NCI-H1417 treated with DMSO at 0.1 percent for 48 hours (cell line): ENCODE data around the gene USP31.

ENCODE experiments used
- DNase-seq: peaks from one replicate; lab custom pipeline; 2025; lab: John Stamatoyannopoulos, UW

Gene USP31, protein sequence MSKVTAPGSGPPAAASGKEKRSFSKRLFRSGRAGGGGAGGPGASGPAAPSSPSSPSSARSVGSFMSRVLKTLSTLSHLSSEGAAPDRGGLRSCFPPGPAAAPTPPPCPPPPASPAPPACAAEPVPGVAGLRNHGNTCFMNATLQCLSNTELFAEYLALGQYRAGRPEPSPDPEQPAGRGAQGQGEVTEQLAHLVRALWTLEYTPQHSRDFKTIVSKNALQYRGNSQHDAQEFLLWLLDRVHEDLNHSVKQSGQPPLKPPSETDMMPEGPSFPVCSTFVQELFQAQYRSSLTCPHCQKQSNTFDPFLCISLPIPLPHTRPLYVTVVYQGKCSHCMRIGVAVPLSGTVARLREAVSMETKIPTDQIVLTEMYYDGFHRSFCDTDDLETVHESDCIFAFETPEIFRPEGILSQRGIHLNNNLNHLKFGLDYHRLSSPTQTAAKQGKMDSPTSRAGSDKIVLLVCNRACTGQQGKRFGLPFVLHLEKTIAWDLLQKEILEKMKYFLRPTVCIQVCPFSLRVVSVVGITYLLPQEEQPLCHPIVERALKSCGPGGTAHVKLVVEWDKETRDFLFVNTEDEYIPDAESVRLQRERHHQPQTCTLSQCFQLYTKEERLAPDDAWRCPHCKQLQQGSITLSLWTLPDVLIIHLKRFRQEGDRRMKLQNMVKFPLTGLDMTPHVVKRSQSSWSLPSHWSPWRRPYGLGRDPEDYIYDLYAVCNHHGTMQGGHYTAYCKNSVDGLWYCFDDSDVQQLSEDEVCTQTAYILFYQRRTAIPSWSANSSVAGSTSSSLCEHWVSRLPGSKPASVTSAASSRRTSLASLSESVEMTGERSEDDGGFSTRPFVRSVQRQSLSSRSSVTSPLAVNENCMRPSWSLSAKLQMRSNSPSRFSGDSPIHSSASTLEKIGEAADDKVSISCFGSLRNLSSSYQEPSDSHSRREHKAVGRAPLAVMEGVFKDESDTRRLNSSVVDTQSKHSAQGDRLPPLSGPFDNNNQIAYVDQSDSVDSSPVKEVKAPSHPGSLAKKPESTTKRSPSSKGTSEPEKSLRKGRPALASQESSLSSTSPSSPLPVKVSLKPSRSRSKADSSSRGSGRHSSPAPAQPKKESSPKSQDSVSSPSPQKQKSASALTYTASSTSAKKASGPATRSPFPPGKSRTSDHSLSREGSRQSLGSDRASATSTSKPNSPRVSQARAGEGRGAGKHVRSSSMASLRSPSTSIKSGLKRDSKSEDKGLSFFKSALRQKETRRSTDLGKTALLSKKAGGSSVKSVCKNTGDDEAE (N-terminal part only)

DNA sequence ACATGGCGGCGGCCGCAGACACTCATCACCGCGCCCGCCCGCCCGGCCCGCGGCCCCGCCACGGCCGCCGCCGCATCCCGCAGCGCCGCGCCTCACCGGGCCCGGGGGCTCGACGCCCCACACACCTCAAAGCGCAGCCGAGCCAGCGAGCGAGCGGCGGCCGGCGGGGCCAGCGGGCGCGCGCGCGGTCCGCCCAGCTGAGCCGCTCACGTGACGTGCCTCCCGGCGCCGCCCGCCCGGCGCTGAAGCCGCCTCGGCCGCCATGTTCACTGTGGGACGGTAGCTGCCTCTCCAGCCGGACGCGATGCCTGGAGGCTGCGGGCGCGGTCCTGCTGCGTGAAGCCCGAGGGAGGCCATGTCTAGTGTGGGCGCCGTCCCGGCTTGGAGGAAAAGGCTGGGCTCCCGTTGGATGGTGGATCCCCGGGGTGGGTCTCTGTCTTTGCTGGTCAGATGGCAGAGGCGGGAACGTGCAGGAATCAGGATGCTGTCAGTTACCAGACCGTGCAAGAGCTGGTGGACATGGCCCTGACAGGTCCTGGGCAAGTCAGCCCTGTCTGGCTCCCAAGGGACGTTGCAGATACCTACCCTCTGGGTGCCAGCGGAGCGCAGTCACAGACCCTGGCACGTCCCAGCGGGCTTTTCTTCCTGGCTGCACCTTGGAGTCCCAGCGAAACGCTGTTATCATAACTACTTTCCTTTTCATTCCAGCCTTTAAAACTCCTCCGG is at the start of gene USP31:
USP31 (minus strand) TSS at position 186 of the 726 bp plus-strand sequence; CDS start at position 4, 182 bp downstream.
- DNase-seq = peak; percentile 77

DNA sequence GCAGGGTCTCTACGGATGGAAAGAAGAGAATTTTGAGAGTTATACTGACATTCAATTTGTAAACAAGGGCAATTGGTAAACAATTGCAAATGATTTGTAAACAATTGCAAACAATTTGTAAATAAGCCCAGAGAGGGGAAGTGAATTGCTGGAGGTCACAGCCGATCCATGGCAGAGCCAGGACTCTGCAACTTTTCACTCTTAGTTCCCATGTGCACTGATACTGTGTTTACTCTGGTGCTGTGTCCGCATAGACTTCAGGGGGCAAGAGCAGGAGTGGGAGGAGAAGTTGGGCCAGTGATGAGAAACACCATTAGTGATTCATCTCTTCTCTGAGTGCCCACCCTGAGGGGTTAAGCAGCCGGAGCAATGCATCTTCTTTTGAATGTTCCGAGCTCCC is 47.3 kb upstream of the USP31 start:
- DNase-seq = no peak

DNA sequence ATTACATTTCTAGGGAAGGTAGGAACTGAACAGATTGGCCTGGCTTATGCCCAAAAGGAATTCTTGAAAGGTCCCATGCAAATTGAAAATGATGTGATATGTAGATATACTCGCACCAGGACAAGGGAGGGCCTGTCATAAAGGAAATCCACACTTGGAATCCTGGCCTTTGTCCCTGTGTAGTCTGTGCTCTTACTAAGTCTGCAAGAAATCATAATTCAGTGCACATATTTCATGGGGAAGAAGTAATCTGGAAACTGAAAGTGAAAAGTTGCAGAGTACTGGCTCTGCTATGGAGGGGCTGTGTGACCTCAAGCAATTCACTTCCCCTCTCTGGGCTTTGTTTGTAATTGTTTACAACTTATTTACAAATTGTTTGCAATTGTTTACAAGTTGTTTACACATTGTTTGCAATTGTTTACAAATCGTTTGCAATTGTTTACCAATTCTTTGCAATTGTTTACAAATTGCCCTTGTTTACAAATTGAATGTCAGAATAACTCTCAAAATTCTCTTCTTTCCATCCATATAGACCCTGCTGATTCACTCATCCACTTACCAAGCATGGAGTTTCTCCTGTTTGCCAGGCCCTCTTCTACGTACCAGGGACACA is 46.2 kb upstream of the USP31 start:
- no peak for DNase-seq

DNA sequence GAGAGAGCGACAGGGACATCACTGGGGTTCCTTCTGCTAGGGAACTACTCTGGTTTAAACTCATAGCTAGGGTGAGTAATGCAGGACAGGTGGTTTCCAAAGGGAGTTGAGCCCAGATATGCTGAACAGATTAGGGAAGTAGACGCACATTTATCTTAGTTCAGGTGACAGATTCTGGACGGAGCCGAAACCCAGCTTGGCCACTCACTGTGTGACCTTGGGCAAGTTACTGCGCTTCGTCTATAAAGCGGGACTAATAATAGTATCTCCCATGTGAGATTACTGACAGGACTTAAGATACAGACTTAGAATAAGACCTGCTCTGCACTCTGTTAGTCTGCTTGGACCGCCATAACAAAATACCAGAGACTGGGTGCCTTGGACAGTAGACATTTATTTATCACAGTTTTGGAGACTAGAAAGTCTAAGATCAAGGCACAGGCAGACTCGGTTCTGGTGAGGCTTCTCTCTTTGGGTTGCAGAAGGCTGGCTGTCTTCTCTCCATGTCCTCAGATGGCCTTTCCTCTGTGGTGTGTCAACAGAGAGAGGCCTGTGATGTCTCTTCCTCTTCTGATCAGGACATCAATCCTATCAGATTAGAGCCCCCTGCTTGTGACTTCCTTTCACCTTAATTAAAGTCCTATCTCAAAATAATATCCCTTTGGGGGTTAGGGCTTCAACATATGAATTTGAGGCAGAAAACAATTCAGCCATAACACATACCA is 45.4 kb upstream of the USP31 start:
- DNase-seq = no peak

DNA sequence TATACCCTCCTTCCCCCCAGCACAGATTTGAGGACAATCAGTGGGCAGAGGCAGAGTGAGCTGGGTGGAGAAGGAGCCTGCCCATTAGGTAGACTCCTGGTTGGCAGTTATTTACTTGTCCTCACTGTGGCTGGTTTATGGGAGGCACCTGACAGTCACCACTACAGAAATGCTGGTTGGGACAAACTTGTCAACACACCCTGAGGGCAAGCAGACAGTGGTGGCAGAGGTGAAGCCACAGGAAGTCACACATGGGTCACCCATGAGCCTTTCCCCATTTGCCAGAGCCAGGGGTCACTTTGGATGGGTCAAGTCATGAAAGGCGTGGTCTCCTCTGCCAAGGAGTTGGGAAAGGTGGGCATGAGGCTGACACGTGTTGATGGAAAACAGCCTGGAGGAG is 39.7 kb upstream of the USP31 start:
- DNase-seq = no peak

DNA sequence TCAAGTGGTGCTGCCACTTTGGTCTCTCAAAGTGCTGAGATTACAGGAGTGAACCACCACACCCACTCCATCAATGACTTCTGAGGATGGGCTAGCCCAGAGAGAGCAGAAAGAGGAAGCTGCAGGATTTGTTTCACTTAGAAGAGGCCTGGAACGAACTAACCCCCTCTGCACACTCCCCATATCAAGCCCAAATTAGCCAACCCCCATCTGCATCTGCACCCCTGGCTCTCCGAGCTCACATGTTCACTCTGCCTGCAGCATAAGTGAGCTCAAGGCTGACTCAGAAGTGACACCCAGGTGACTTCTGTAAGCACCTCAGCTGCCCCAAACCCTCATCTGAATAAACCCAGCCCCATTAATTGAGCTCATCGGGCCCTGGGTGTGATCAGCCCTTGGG is 38.1 kb upstream of the USP31 start:
- no peak for DNase-seq

DNA sequence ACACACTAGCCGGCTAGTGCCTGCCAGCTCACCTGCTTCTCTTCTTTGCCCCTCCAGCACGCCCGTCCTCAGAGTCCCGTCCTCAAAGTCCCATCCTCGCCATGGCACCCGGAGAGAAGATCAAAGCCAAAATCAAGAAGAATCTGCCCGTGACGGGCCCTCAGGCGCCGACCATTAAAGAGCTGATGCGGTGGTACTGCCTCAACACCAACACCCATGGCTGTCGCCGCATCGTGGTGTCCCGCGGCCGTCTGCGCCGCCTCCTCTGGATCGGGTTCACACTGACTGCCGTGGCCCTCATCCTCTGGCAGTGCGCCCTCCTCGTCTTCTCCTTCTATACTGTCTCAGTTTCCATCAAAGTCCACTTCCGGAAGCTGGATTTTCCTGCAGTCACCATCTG is 36.9 kb upstream of the USP31 start:
- no peak for DNase-seq

DNA sequence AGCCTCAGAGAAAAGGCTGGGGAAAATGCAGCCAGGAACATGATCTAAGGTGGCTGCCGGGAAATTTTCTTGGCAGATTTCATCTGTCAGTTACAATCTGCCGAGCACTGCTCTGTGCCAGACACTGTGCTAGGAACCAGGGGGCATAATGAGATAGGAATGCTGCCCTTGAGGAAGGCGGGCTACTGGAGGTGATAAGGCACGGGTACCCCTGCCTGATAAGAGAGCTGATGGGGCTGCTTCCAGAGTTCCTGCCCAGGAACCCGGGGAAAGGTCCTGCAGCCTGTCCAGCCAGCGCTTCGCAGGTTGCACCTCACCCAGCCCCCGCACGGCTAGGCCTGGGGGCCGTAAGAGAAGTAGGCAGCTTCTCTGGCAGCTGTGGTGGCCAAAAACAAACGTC is 36.4 kb upstream of the USP31 start:
- no peak for DNase-seq

DNA sequence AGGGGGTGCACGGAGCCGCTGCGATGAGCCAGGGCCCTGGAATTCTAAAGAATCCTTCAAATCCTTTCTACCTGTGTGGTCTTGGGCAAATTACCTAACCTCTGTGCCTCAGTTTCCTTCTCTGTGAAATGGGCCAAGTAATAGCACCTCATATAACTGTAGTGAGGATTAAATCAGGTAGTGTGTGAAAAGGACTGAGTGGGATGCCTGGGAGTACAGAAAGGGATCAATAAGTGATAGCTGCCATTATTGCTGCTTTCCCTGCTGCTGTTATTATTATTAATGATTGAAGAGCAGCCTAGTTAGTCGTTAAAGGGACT is 34.3 kb upstream of the USP31 start:
- DNase-seq = no peak

DNA sequence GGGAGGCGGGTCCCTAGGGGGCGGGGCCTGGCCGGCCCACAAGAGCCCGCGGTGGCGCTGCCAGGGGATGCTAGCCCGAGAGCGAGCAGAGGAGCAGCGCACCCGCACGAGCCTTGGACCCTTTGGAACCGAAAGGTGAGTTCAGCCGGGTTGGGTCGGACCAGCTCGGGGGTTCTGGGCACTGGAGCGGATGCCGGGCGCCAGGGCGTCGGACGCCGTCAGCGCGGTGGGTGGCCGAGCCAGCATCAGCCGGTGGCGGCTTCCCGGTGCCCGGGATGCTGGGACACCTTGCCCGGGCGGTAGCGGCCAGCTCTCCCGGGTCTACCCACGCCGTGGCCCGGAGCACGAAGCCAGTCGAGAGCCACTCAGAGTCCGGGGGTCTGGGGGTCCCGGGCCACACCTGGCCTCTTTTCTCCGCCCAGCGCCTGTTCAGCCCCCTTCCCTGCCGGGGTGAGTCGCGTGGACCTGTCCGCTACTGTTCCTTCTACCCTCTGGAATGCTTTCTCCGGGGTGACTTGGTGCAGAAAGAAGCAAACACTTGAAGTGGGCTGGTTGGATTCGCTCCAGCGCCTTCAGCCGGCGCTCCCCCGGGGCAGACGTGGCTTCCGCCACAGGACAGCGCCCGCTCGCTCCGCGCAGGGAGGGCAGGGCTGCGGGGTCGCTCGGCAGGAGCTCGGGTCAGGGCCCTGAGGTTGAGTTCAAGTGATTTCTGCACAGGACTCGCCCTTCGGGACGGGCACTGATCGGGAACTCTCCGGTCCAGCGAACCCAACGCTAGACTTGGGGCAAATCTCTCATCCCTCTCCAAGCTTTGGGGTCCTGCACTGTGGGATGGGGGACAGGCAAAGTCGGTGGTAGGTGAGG is 33.7 kb upstream of the USP31 start, which contains the start of gene SCNN1G:
SCNN1G (plus strand) TSS at position 67 of the 864 bp plus-strand sequence. CDS start 3,527 bp downstream, outside the sequence.
- peak; percentile 26 for DNase-seq

DNA sequence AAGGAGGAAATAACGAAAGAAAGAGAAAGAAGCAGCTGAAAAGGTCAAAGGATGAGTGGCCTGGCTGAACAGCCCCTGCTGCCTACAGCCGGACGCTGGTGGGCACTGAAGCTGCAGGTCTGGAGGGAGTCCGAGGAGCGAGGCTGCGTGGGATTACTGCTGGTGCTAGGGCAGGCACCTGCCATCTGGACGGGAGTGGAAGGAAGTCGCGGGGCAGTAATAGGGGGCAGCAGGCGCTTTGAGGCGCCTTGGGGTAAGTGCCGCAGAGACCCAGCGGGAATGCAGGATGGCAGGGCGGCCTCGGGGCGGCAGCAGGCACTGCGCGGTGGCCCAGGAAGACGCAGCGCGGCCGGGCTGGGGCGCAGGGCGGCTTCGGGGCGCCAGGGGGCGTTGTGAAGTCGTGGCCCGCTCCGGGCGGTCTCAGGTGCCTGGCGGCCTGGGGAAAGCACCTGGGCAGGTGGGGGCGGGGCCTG is 33.0 kb upstream of the USP31 start:
- DNase-seq = peak; percentile 30

DNA sequence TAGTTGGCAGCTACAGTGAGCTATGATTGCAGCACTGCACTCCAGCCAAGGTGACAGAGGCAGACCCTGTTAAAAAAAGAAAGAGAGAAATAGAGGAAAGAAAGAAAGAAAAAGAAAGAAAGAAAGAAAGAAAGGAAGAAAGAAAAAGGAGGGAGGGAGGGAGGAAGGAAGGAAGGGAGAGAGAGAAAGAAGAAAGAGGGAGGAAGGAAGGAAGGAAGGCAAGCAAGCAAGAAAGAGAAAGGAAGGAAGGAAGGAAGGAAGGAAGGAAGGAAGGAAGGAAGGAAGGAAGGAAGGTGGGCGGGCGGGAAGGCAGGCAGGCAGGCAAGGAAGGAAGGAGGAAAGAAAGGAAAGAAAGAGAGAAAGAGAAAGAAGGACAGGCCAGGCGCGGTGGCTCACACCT is 32.3 kb upstream of the USP31 start:
- DNase-seq = no peak

DNA sequence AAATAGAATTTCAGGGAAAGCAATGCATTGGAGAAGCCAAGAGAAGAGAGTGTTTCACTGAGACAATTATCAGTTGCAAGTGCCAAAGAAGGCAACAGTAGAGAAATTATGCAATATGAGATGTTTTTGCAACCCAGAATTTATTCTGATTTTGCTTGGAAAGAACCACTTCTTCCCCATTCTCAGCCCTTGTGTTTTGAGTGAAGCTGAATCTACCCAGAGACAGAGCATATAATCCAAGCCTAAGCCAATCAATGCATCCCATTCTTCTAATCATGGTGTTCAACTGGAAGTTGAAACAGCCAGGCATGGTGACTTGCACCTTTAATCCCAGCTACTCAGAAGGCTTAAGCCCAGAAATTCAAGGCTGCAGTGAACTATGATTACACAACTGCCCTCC is 26.4 kb upstream of the USP31 start:
- no peak for DNase-seq

DNA sequence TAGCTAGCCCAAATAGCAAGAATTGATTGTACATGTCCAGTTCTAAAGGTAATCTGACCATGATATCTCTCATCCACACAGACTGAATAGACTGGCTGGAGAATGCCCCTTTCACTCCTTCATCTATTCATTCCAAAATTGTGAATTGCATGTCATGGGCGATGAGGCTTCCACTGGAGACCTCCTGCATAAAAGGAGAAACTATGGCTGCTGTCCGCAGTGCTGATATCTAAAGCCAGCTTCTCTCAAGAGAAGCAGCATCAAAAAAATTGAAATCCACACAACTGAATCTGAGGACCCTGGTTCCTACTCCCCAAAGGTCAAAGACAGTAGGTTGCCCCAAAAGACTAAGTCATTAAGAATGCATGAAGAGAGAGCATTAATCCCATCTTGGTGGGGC is 25.4 kb upstream of the USP31 start:
- no peak for DNase-seq

DNA sequence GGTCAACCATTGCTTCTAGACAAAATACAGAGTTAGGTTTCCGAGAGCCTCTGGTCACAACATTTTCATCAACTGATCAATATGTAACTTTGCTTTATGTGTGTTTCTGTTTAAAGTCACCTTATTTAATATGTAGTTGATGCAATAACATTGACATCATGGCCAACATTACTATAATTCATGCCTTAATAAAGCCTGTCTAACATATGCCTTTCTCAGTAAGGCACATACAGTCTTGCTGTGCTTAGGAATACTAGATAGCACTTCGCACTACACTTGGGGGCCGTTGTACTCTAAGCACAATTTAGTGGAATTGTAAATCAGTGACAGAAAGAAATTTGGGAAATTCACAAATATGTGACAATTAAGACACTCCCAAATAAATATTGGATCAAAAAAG is 23.7 kb upstream of the USP31 start:
- no peak for DNase-seq

DNA sequence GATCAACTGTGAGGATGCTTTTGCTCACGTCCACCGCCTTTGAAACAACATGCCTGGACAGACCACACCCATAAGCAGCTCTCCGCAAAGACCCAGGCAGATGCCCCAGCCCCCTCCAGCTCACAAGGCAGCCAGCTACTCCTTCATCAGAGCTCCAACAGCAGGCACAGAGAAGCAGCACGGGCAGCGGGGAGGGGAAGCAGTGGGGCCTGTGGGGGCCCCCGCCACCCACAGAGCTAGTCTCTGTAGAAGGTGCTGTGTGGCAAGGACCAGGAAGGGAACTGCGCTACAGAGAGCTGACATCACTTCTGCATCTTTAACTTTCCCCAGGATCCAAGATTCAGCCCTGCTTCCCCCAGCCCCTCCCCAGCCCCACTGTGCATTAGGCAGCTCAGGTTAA is 23.3 kb upstream of the USP31 start:
- no peak for DNase-seq

DNA sequence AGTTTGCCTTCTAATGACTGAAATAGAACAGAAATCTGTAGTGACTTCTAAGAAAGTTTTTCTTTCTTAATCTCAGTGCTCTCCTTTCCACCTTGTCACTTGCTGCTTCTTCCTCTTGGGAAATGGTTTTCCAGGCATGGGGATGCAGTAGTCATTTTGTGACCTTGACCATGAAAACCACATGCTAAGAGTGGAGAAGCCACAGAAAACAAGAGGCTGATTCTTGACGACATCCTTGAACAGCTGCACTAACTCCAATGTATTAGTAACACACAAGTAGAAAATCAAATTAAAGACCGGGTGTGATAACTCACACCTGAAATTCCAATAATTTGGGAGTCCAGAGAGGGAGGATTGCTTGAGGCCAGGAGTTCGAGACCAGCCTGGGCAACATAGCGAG is 15.5 kb upstream of the USP31 start:
- no peak for DNase-seq

DNA sequence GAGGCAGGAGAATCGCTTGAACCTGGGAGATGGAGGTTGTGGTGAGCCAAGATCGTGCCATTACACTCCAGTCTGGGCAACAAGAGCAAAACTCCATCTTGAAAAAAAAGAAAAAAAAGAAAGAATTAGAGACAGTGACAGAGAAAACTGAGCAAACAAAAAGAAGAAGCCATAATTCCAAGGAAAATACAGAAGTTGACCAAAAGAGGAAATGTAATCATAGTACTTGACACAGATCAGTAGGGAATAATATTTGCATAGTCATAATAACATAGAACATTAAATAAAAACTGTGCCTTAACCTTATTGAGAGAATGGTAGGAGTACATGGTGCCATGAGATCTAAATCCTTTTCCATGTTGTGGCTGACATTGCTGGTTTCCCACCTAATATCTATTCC is 14.7 kb upstream of the USP31 start:
- DNase-seq = no peak

DNA sequence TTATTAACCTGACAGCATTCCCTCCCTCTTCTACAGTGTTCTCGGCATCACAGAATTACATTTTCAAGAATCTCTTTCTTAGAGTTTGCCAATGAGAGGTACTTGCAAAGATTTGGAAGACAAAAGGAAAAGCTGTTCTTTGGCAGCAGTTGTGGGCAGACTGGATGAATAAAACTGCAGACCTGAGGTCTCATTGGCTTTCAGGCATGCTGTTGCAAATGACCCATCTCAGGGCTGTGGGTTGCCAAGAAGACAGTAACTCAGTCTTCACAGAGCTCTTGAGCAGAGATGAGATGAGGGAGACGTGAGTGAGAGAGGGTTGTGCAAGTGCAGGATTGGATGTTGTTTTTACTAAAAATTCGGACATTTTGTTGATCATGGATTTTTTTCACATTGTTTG is 11.3 kb upstream of the USP31 start:
- no peak for DNase-seq

DNA sequence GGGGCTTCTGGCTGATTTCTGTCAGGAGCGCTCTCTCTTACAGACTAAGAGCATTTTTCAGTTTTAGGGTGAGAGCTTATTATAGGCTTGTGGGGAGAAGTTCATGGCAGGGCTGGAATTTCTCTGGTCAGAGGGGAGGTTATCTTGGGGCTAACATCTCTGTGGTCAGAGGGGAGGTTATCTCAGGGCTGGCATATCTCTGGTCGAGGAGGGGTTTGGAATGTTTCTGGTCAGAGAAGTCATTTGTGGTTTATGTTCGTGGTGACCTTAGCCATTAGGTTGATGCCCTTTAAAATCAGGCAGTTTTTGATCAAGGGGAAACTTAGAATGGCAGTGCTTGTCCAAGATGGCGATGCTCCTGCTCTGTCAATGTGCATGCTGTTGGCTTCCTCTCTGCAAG is 10.8 kb upstream of the USP31 start:
- DNase-seq = no peak
